GM18868 (cell line): ENCODE data around the gene BCKDK.
"Not testable (repeated sequence)": the region's sequence is repeated elsewhere in the genome, so short reads cannot be mapped to it uniquely, and the experiment has no call there.

Experiments used
- ATAC-seq: cut with Tn5 transposase; IDR thresholded peaks from one replicate; pipeline ENCODE4 v1.9.1; 2021; ENCODE audit warnings: mild to moderate bottlenecking, moderate library complexity; ENCODE audit not compliant: unreplicated experiment

Gene BCKDK

DNA sequence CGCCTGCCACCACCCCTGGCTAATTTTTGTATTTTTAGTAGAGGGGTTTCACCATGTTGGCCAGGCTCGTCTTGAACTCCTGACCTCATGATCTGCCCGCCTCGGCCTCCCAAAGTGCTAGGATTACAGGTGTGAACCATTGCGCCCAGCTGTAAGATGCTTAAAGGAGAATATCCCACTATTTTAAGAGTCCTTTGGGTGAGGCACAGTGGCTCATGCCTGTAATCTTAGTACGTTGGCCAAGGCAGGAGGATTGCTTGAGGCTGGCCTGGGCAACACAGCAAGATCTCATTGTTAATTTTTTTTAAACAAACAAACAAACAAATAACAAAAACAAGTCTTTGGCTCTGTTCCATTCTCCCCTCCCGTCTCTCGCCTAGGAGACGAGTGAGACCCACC, 32.9 kb downstream of the BCKDK start:
- ATAC-seq = not testable (repeated sequence)

DNA sequence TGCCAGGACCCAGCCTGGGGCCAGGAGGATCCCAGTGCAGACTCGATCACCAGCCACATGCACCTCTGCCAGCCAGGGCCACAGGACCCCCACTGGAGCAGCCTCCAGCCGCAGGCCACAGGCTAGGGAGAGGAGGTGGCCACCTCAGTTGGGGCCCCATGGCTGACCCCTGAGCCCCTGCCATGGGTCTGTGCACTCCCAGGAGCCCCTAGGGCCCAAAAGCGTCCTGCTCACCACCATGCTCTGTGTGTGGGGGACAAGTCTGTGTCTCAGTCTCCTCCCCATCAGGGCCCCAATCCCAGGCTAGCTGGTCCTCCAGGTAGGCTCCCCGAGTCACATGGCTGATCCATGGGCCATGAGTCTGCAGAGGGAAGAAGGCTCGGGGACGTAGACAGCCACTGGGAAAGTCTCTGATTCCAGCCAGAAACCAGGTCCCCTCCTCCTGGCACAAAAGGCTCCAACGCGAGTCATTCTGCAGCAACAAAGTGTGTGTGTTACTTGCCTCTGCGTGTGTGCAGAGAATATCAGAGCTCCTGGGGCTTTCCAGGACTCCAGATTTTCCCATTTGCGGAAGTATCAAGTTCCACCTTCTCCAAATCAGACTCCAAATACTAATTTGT, 33.4 kb downstream of the BCKDK start:
- peak; percentile 1 for ATAC-seq

DNA sequence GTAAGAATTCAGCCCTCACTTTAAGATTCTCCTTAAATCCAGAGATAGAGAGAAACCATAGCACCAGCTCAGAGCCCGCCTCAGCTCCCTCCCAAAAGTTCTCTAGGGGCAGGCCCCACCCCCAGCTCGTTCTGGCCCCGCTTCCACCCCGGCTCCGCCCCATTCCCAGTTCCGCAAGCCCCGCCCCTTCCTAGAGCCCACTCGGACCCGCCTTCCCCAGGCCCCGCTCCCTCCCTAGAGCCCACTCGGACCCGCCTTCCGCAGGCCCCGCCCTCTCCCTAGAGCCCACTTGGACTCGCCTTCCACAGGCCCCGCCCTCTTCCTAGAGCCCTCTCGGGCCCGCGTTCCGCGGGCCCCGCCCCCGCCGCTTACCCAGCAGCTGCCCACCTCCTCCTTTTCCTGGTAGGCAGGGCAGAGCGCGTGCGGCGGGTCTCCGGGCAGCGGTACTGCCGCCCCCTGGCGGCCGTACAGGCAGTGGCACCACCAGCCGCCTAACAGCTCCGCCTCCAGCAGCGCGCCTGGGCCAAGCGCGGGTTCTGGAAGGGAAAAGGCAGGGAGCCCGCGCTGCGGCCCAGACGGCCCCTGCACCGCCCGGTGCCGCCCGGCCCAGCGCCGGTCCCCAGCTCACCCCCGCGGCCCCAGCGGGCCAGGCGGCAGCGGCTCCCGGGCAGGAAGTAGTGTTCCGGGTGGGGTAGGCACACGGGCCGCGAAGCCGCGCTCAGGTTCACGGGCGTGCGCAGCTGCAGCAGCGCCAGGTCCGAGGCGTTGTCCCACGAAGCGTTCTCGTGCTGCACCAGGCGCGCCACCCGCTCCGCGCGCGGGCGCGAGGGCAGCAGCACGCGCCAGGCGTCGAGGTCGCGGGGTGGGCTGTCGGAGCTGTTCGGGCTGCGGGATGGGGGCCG, 34.2 kb downstream of the BCKDK start:
- peak; percentile 86 for ATAC-seq

DNA sequence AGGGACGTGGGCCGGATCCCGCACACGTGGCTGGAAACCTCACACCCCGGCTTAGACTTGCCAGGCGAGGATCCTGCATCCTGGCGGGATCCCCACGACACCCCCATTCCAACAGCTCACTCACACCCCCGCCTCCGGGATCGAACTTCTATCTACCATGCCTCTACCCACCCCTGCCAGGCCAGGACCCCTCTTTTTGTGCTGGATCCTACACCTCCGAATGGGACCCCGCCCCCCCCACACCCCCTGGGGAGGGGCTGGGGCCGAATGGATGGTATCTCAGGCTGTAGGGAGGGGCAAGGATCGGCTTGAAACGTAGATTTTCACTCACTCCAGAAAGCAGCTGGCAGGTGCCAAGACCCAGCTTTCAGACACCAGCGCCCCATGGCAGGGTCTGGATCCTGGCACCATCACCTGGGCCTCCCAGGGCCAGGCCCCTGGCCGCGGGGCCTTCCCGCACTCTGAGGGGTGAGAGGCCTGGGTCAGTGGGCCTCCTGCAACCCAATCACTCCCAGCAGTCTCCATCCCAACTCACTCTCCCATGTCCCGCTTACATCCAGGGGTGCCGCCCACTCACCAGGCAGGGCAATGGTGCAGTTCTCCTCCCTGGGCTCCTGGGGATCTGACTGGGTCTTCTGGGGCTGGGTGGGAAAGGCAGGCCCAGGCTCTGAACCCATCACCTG, 35.0 kb downstream of the BCKDK start:
- ATAC-seq = no peak

DNA sequence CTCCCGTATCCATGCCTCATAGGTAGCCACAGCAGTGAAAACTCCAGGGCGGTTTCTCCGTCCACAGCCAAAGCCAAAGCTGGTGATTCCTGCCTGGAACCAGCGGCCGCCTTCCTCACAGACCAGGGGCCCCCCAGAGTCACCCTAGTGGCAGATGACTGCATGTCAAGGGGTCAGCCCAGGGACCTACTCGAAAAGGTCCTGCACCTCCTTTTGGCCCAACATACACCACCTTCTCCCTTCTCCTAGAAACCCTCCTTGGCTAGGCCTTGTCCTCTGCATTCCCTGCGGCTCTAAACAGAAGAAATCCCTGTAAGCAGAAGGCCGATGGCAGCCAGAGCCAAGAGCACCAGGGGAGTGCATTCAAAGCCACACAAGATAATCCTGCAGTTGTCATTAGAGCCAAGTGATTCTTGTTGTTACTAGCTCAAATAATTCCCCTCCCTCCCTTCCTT, 35.5 kb downstream of the BCKDK start:
- ATAC-seq = no peak

DNA sequence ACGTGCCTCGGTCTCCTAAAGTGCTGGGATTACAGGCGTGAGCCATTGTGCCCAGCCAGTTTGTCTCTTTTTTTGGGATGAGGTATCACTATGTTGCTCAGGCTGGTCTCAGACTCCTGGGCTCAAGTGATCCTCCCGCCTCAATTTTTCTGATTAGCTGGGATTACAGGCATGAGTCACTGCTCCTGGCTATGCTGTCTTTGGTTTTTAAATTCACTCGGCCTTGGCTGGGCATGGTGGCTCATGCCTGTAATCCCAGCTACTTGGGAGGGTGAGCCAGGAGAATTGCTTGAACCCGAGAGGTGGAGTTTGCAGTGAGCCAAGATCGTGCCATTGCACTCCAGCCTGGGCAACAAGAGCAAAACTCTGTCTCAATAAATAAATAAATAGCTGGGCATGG, 36.2 kb downstream of the BCKDK start:
- ATAC-seq = not testable (repeated sequence)

DNA sequence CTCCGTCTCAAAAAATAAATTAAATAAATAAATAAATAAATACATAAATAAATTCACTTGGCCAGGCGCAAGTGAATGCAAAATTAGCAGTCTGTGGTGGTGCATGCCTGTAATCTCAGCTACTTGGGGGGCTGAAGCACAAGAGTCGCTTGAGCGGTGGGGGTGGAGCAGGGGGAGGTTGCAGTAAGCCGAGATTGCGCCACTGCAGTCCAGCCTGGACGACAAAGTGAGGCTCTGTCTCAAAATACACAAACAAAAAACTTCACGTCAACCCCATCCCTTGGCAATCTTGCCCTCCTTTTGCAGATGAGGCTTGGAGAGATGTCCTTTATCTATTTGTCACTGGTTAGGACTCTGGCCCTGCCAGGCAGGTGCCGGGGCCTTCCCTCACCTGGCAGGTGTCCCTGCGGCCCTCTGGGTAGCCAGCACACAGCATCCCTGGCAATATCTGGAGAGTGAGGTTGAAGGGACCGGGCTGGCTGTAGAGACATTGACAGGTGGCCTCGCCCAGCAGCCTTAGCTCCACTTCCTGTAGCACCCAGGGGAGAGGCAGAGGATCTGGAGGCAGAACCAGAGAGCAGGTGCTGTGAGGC, 37.3 kb downstream of the BCKDK start:
- no peak for ATAC-seq

DNA sequence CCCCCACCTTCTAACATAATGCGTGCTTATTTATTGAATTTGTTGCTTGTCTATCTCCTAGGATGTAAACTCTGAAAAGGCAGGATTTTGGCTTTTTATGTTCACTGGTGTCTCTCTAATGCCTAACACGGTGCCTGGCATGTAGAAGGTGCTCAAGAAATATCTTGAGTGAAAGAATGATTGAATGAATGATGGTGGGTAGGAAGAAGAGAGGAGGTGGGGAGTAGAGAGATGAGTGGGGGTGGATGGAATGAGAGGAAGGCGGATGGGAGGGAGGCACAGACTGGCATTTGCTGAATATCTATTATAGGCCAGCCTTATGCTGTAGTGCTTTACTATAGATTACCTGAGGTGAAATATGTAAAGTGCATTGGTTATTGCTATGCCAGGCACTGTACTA, 39.4 kb downstream of the BCKDK start:
- no peak for ATAC-seq

DNA sequence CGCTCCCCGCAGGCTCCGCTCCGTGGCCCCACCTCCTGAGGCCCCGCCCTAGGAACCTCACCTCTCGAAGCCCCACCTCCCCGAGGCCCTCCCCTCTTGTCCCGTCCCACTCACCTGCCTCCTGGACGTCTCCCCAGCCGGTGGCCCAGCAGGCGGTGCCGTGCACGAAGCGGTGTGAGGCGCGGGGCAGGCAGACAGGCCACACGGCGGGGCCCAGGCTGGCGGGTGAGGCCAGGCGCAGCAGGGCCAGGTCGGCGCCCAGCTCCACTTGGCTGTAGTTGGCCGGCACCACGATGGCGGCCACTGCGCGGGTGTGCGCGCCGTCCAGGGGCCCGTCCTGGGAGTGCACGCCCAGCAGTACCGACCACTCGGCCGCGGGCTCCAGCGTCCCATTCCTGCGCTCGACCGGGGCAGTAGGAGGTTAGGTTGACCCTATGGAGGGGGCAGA, 40.1 kb downstream of the BCKDK start:
- ATAC-seq = no peak

DNA sequence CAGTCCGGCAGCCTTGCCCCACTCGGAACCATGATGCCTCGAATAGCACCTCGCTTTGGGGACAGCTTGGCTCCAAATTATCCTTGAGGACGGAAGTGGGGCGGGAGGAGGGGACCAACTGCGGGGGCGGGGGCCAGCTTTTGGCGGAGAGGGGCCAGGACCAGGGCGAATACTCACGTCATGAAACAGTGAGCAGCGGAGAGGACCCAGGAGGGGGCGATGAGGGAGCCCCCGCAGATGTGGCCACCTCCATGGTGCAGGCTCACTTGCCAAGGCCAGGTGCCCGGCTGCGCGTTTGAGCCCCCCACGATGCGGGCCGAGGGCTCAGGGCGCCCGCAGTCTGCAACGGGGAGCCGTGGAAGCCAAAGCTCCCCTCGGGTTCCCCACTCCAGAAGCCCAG, 40.7 kb downstream of the BCKDK start:
- no peak for ATAC-seq

DNA sequence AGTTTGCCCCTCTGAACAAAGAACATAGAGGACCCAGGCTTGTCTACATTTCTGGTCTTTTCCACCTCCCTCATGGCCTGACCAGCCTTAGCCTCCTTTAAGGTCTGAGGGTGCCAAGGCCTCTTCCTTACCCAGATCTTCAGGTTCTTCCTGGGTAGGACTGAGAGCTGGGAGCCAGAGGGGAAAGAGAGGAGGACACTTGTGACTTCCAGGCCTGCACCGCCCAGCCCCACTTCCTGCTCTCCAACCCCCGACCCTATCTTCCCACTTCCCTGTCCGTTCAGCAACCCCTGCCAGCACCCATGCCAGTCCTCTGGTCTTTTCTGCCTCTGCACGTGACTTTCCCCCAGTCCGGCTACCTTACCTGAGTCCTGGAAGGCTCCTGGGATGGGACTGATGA, 41.1 kb downstream of the BCKDK start:
- no peak for ATAC-seq

DNA sequence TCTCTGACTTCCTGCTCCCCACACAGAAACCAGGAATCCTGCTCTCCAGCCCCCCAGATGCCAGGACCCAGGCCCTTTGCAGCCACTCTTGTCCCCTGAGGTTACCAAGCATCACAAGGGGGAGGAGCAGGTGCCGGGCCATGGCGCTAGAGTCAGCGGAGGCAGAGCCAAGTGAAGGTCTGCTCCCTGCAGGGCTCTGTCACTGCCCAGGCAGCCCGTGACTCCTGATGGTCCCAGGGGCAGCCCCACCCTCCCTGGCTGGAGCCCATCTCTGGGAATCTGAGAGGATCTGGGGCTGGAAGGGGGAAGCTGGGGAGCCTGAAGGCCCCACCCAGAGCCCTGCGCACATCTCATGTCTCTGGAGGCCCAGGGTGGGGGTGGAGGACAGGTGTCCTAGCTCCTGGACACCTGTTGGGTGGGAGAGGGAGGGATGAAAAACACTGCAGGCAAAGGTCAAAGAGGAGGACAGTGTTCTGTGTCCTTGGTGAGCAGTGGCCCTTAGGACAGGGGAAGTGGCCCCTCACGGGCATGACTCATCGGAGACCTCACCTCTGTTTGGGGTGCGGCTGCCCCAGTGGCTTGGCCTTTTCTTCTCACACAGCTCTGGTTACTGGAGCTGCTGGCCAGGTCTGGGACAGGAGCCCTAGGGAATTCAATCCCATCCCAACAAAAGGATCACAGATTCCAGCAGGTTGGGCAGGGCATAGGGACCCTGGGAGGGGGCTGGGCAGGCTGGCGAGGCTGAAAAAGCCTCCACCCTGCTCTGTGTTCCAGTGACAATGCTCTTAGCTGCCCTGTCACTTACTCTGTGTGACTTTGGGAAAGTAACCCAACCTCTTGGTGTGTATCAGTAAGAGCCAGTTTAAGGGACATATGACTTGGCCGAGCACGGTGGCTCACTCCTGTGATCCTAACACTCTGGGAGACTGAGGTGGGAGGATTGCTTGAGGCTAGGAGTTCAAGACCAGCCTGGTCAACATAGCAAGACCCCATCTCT, 42.0 kb downstream of the BCKDK start, which contains the start of gene PRSS36:
Gene PRSS36 (minus strand): TSS at position 173 of the 997 bp plus-strand sequence. CDS start 31 bp downstream, at position 142.
- no peak for ATAC-seq

DNA sequence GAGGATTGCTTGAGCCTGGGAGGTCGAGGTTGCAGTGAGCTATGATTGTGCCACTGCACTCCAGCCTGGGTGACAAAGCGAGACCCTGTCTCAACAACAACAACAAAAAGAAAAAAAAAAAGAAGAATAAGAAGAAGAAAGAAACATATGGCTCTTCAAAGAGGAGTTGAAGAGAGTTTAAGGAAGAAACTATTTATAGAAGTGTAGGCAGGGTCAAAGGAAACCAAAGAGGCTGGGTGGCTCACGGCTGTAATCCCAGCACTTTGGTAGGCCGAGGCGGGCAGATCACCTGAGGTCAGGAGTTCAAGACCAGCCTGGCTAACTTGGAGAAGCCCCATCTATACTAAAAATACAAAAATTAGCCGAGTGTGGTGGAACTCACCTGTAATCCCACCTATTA, 42.8 kb downstream of the BCKDK start:
- ATAC-seq = not testable (repeated sequence)

DNA sequence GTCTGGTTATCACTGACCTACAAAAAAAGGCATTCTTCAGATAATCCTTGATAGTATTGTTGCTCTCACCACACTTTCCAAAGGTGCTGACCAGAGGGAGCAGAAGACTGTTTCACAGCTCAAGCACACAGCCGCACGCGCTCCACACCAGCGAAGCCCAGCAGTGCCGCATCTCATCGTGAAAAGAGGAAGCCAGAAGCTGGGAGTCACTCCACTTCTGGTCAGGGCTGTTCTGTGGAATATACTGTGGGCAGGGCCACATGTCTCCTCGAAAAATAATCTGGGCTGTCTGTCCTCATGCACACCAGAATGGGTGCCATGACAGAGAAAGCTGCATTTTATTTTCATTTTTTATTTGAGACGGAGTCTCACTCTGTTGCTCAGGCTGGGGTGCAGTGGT, 49.0 kb downstream of the BCKDK start:
- ATAC-seq = no peak
